MM.1S (cell line): ENCODE measurements around the gene COBL.

Experiments
- EZH2 ChIP-seq: fragments of 300-600 bp; sonication (generic); optimal IDR thresholded peaks from 2 replicates; pipeline ENCODE3; 2017; ENCODE audit warnings: low read depth, mild to moderate bottlenecking, antibody characterized with exemption, low read length, mixed read lengths
- EZH2phosphoT487 ChIP-seq: fragments of 300-600 bp; sonication (generic); IDR thresholded peaks from 2 replicates; pipeline ENCODE4 v1.6.1; 2018; ENCODE audit warnings: antibody characterized with exemption, low read length
- TF ChIP-seq, protein P1 (sequence below): fragments of 300-600 bp; sonication (generic); IDR thresholded peaks from 2 replicates; pipeline ENCODE4 v1.5.1; 2016; ENCODE audit warnings: antibody characterized with exemption, low read length, mixed read lengths

DNA sequence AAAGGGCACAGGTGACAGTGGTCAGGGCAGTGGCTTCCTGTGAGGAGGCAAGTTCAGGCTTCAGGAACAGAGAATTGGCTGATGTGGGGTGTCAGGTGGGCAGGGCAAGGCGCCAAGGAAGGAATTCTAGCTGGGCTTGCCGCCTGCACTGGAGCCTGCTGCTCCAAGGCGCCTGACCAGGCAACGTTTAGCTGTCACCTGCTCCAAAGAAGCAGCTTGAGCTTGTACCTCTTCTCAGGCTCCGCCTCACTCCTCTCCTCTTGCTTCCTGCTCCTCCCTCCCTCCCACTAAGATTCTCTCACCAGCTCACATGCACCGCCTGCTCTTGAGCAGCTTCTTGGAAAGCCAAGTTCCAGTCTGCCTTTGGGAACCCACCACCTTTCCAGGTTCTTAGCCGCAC is 346.5 kb downstream of the COBL start:
- TF ChIP-seq, protein P1, sequence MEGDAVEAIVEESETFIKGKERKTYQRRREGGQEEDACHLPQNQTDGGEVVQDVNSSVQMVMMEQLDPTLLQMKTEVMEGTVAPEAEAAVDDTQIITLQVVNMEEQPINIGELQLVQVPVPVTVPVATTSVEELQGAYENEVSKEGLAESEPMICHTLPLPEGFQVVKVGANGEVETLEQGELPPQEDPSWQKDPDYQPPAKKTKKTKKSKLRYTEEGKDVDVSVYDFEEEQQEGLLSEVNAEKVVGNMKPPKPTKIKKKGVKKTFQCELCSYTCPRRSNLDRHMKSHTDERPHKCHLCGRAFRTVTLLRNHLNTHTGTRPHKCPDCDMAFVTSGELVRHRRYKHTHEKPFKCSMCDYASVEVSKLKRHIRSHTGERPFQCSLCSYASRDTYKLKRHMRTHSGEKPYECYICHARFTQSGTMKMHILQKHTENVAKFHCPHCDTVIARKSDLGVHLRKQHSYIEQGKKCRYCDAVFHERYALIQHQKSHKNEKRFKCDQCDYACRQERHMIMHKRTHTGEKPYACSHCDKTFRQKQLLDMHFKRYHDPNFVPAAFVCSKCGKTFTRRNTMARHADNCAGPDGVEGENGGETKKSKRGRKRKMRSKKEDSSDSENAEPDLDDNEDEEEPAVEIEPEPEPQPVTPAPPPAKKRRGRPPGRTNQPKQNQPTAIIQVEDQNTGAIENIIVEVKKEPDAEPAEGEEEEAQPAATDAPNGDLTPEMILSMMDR: no peak
- no peak for TF ChIP-seq EZH2
- TF ChIP-seq EZH2phosphoT487: no peak
